ENCODE data around the gene HOXB1.

The HOXB1 gene

GRCh38 chr17:48567646-48568354 lies 37.0 kb upstream of the HOXB1 start:
- DNase-seq (ENCODE audit: low read depth): no peak

DNA sequence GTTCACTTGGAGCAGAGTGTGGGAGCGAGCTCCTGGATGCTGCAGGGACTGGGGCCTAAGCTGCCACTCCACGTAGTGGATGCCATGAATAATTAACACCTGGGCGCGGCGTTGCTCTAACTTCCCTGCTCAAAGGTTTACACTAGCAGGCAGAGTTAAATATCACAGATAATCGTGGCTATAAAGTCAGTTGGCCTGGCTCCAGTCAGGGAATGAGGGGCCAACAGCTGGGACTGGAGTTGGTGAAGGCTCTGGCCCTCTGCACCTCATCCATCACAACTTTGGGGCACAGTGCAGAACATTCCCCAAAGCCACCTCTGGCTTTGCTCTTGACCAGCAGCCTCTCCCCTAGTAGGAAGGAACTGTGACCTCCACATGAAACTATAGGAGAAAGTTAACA lies 36.4 kb upstream of the HOXB1 start:
- DNase-seq (ENCODE audit: low read depth): no peak

GRCh38 chr17:48566717-48567116 lies 35.9 kb upstream of the HOXB1 start:
- DNase-seq (ENCODE audit: low read depth): no peak

DNA sequence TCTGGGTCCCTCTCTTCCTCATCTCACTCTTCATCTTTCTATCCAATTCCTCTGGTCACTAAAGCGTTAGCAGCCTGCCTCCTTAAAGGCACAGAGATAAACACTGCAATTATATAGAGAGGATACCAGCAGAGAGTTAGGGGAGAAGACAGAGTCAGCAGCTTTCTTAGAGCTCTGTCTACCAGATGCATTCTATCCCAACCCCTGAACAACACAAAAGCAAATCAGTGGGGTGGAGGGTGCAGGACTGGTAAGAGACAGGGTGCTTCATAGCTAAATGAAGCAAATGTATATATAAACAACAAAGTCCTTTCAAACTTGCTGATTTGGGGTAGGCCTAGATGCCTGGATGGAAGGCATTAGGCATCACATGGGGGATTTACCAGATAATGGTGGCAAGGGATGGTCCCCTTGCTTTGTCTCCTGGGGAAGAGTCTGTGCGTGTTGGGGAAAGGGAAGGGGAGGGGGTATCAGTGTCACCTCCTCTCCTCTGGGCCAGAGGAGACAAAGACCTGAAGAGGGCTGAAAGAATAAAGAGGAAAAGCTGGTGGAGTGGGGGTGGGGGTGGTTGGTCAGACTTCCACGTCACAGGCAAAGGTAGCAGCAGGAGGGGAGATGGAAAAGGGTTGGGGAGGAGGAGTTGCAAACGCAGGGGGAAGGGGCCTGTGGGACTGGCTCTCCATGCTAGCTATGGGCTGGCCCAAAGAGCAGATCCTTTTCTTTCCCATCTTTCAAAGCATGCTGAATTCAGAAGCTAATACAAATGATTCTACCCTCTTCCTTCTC lies 35.3 kb upstream of the HOXB1 start:
- DNase-seq (ENCODE audit: low read depth): no peak

DNA sequence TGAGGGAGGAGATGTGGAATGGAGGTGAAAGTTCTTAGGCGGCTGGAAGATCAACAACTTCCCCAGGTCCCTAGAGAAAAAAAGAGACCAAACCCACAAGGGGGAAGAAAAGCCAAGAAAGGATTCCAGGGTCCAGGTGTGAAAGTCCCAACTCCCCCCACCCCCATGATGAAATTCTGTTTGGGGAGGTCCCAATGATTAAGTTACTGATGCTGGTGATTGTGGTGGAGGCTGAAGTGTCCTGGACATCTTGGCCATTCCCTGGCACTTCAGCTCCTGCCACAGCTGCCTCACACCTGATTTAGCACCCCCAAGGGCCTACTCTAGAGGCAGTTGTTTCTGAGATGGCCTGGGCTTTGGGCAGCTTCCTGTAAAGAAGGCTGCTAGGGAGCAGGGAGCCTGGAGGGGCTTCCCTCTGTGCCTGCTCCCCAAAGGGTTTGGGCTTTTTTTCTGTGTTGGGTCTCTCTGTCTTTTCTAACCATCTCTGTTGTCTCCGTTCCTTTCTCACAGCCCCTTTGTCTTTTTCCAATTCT lies 34.3 kb upstream of the HOXB1 start:
- DNase-seq (ENCODE audit: low read depth): no peak

DNA sequence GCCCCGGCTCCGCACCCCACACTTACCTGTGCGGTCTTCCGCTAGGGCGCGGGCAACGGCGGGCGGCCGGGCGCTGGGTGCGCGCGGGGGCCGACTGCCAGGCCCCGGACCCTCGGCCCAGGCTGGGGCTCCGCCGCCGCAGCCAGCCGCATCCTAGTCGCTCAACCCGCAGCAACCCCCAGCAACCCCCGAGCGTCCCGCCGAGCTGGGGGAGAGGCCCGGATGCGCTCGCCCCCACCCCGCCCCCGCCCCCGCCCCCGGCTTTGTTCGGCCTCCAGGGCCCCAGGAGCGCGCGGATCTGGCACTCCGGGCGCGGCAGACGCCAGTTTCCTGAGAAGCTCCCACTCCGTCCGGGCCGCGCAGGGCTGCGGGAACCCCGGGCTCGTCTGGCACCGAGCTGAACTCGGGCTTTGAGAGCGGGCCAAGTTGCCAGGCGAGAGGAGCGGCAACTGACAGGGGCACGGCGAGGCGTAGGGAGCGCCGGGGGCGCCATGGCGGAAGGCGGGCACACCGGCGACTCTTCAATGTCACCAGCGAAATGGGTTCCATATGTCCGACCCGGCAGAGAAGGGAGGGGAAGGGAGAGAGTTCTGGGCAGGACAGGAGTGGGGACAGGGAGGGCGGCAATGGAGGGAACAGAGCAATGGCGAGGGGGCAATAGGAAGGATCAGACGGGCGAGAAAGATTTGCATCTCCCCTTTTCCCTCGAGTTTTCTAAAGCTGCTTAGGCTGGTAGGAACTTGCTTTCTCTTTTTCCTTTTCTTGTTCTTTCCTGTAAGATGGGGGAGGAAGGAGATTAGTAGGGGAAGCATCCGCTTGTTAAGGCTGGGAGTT lies 33.6 kb upstream of the HOXB1 start:
- no peak for DNase-seq (ENCODE audit: low read depth)

GRCh38 chr17:48563867-48564187 lies 33.0 kb upstream of the HOXB1 start:
- DNase-seq (ENCODE audit: low read depth): no peak

DNA sequence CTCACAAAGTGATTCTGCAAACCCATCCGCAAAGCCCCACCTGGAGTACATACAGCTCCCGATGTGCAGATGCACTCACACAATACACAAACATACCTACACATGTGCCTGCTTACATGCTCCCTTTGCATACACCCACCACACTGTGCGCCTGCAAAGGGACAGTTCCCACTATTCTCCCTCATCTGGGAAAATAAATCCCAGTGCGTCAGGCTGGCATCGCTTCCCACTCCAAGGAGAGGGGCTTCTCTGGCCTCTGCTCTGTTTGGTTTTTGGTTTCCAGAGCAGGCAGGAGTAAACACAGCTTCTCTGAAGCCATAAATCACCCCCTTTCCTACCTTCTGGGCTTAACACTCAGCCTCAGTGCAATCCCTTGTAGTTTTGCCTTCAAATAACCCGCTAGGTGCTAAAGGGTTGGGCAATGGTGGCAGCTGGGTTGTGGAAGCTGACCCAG lies 32.6 kb upstream of the HOXB1 start:
- no peak for DNase-seq (ENCODE audit: low read depth)

DNA sequence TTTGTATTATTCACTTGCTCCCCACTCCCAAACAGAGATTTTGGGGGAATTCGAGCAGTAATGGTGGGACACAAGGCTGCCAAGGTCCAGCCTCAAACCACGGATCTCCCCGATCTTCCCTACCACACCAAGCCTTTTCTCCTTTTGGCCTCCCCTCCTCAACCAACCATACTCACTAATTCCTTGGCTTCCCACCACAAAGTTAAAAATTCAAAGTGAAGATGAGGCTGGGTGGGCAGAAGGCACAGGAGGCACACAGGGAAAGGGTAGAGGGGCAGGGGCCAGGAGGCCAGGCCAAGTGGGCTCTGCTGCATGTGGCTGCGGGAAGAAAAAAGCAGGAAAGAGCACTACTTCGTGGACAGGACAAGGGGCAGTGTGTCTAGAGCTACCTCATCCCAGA lies 32.1 kb upstream of the HOXB1 start:
- DNase-seq (ENCODE audit: low read depth): no peak

GRCh38 chr17:48561884-48562810 lies 31.3 kb upstream of the HOXB1 start:
- no peak for DNase-seq (ENCODE audit: low read depth)

- DNase-seq (ENCODE audit: low read depth): no peak
These were observed 29.3 kb upstream of the HOXB1 start for GRCh38 chr17:48559840-48560817.

- no peak for DNase-seq (ENCODE audit: low read depth)
These were observed 28.5 kb upstream of the HOXB1 start for GRCh38 chr17:48559122-48559839.

- DNase-seq (ENCODE audit: low read depth): no peak
These were observed 28.0 kb upstream of the HOXB1 start for GRCh38 chr17:48558831-48559121.

DNA sequence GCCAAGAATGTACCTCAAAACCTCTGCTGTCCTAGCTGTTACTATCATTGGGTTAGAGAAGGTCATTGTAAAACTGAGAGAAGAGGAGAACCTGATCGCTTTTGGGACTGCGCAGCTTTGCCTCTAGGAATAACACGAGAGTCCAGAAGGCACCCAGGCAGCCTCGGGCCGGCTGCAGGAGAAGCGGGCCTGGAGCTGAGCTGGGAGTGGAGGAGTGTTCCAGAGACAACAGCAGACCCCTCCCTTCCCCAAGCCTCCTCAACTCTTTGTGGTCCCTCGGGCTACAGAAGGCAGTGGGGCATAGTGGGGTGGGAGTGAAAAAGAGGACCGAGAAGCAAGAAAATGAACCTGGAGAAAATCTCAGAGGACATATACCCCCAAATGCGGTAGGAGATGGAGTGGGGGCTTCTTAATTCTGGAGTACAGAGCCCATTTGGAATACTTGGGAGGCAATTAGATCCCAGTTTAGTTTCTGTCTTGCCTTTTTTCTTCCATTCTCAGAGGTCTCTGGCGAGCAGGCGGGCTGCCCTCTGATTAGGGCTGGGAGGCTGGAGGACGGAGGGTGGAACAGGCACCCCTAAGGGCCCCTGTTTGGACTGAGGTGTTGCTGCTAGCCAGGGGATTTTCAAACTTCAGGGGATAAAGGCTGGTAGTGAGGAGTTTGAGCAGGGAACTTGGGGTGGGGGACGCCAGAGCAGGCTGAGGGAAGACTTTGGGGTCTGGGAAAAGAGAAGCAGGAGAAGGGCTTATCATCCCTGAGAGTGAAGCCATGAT lies 27.4 kb upstream of the HOXB1 start:
- no peak for DNase-seq (ENCODE audit: low read depth)

GRCh38 chr17:48556576-48557401 lies 26.0 kb upstream of the HOXB1 start:
- DNase-seq (ENCODE audit: low read depth): no peak

GRCh38 chr17:48556229-48556575 lies 25.4 kb upstream of the HOXB1 start:
- DNase-seq (ENCODE audit: low read depth): no peak

DNA sequence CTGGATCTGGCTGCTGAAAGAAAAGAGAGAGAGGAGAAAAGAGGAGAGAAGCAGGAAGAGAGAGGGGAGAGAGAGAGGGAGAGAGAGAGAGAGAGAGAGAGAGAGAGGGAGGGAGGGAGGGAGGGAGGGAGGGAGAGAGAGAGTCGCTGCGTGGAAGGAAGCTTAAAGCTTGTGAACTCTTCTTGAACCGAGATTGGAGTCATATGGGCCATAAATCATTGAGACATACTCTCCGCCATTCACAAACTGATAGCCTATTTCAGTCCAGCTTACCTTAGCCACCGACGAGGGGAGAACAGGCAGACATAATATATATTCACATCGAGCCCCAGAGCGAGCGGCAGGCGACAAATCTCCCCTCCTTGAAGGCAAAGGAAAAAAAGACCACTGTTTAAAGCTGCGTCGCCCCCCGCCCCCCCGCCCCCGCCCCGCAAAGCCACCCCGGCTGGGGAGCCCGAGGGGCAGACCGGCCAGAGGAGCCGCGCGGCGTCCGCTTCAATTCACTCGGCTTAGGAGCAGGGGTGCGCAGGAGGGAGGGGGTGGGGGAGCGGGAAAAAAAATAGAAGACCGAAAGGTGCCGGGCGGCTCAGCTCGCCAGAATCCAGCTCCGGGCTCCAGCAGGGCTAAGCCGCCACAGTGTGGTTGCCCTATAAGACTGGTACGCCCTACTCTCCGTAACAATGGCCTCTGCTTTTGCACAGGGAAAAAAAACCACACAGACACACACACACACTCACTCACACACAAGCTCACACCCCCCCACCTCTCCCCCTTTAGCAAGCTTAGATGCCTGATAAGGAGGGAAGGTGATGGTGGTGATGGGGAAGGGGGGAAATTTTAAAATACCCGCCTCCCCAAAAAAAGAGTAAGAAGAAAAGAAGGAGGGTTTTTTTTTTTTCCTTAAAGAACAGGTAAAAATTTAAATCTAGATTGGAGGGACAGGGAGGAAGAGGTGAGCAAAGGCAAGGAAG lies 24.7 kb upstream of the HOXB1 start:
- no peak for DNase-seq (ENCODE audit: low read depth)

Measured in HS-27A (cell line).